ENCODE data around the gene PIF1. TPM values are rescaled to one million over a fixed set of nuclear protein-coding genes. Genes with fewer than 3 reads are reported as not detected.

PIF1 gene
- polyA plus RNA-seq, 3 donors, result 0.13 to 0.43 TPM; not detected in 1

- DNase-seq, result no peak
- TF ChIP-seq CTCF (IDR thresholded peaks at IDR 0.05), result no peak
- intact Hi-C loops (cut with micrococcal nuclease), result loop anchor here in 1 of 2 donors (10.0 kb wide), 1 partner anchor 70 kb away; no protein-coding TSS in a partner anchor
- H3K9ac ChIP-seq (ENCODE audit: insufficient read depth, low read length, poor library complexity, severe bottlenecking), result no peak overlapping the region
- H3K36me3 ChIP-seq (replicated peaks in 1 of 2; ENCODE audit: control insufficient read depth in 1 of 2, insufficient read depth in 2 of 2, low read length in 2 of 2), result no peaks in the 10 kb centered on the region
- Mint-ChIP-seq H3K4me1 (peaks cover 3% of the 10 kb centered on the region), H3K4me3 (no peak overlapping the region), H3K27ac (peak overlapping the region in 1 of 7 donors; percentile 25), H3K36me3 (no peaks in the 10 kb centered on the region), H3K9me3 (peaks cover 0 to 1% (median 0%) of the 10 kb centered on the region in 7 donors), H3K27me3 (ENCODE audit: low read depth in 3 of 3) (peaks cover 2 to 19% (median 10%) of the 10 kb centered on the region in 3 donors)
- no peak overlapping the region for H3K27ac ChIP-seq (ENCODE audit: low read depth in 1 of 2, low read length in 2 of 2)
- H4K20me1 ChIP-seq (ENCODE audit: insufficient read depth, low read length), result no peaks in the 10 kb centered on the region
- H3K4me2 ChIP-seq (replicated peaks; ENCODE audit: extremely low read depth, low read length, poor library complexity, severe bottlenecking), result no peak overlapping the region
- H3K27me3 ChIP-seq (ENCODE audit: control insufficient read depth in 2 of 2, insufficient read depth in 2 of 2, low read length in 2 of 2), result peaks cover 0 to 4% of the 10 kb centered on the region in 2 donors
- 25% methylated on average over 2 of the region's 2 CpGs for WGBS (ENCODE audit: insufficient coverage)
- H2AFZ ChIP-seq (ENCODE audit: insufficient read depth, low read depth, low read length, poor library complexity, severe bottlenecking), result no peak overlapping the region
- no peaks in the 10 kb centered on the region for H3K4me1 ChIP-seq (ENCODE audit: control insufficient read depth in 1 of 2, insufficient read depth in 2 of 2, low read length in 2 of 2)
- H3K4me3 ChIP-seq (replicated peaks in 1 of 3; ENCODE audit: low read depth in 2 of 3, low read length in 3 of 3), result no peak overlapping the region
- H3K9me3 ChIP-seq (replicated peaks in 1 of 2; ENCODE audit: control insufficient read depth in 1 of 2, insufficient read depth in 1 of 2, low read length in 2 of 2), result no peaks in the 10 kb centered on the region
- H3K79me2 ChIP-seq (ENCODE audit: insufficient read depth, low read length), result no peaks in the 10 kb centered on the region
Observed at GRCh38 chr15:64804619-64805018, 20.8 kb downstream of the PIF1 start.

- no peak overlapping the region for H3K4me3 Mint-ChIP-seq
- Histone ChIP-seq H3K27ac (ENCODE audit: low read depth in 1 of 2, low read length in 2 of 2) (no peak overlapping the region), H3K9ac (ENCODE audit: insufficient read depth, low read length, poor library complexity, severe bottlenecking) (no peak overlapping the region), H3K27me3 (ENCODE audit: control insufficient read depth in 2 of 2, insufficient read depth in 2 of 2, low read length in 2 of 2) (no peaks in the 10 kb centered on the region), H3K4me2 (replicated peaks; ENCODE audit: extremely low read depth, low read length, poor library complexity, severe bottlenecking) (no peak overlapping the region), H3K9me3 (replicated peaks in 1 of 2; ENCODE audit: control insufficient read depth in 1 of 2, insufficient read depth in 1 of 2, low read length in 2 of 2) (no peaks in the 10 kb centered on the region), H3K4me1 (ENCODE audit: control insufficient read depth in 1 of 2, insufficient read depth in 2 of 2, low read length in 2 of 2) (no peaks in the 10 kb centered on the region), H3K79me2 (ENCODE audit: insufficient read depth, low read length) (no peaks in the 10 kb centered on the region), H3K36me3 (replicated peaks in 1 of 2; ENCODE audit: control insufficient read depth in 1 of 2, insufficient read depth in 2 of 2, low read length in 2 of 2) (no peaks in the 10 kb centered on the region), H3K4me3 (replicated peaks in 1 of 3; ENCODE audit: low read depth in 2 of 3, low read length in 3 of 3) (no peak overlapping the region), H4K20me1 (ENCODE audit: insufficient read depth, low read length) (no peaks in the 10 kb centered on the region), H2AFZ (ENCODE audit: insufficient read depth, low read depth, low read length, poor library complexity, severe bottlenecking) (no peak overlapping the region)
- intact Hi-C loops (cut with micrococcal nuclease), result loop anchor here in 1 of 2 donors (10.0 kb wide), 1 partner anchor 69 kb away; no protein-coding TSS in a partner anchor
- TF ChIP-seq CTCF (IDR thresholded peaks at IDR 0.05), result no peak
- H3K27ac Mint-ChIP-seq, result no peak overlapping the region
- H3K9me3 Mint-ChIP-seq, result peaks cover 0 to 2% (median 0%) of the 10 kb centered on the region in 7 donors
- no CpG with 5 or more reads among the region's 1 CpG for WGBS (ENCODE audit: insufficient coverage)
- H3K27me3 Mint-ChIP-seq (ENCODE audit: low read depth in 3 of 3), result peaks cover 2 to 11% (median 7%) of the 10 kb centered on the region in 3 donors
- H3K36me3 Mint-ChIP-seq, result no peaks in the 10 kb centered on the region
- peaks cover 2% of the 10 kb centered on the region for H3K4me1 Mint-ChIP-seq
- no peak for DNase-seq
Observed at GRCh38 chr15:64803526-64803925, 21.9 kb downstream of the PIF1 start.

Measured in CD14-positive monocyte (primary cell).